Stimulated activated CD4-positive, alpha-beta T cell treated with anti-CD3 and anti-CD28 coated beads, Interleukin-12 subunit alpha, Interleukin-12 subunit beta, amount 100 ng/mL, for 48 hours (primary cell): Measurements from ENCODE around the gene METTL15.
"Not testable (repeated sequence)": the region's sequence is repeated elsewhere in the genome, so short reads cannot be mapped to it uniquely, and the experiment has no call there.

Experiments
- DNase-seq, 3 donors: peaks; one replicate each; pipeline ENCODE4 v3.0.0-alpha.2; 2020; ENCODE audit warnings: low read depth in 2 of 3, low spot score in 1 of 3

The METTL15 gene

GRCh38 chr11:28195449-28195848 is 87.3 kb downstream of the METTL15 start:
- DNase-seq = no peak

- no peak for DNase-seq
These were observed 101.7 kb downstream of the METTL15 start for GRCh38 chr11:28209906-28210305.

- DNase-seq = not testable (repeated sequence)
These were observed 113.9 kb downstream of the METTL15 start for GRCh38 chr11:28222063-28222462.

- DNase-seq = no peak
These were observed 115.4 kb downstream of the METTL15 start for GRCh38 chr11:28223577-28223976.

GRCh38 chr11:28223994-28224393 is 115.8 kb downstream of the METTL15 start:
- DNase-seq = no peak

- no peak for DNase-seq
These were observed 119.3 kb downstream of the METTL15 start for GRCh38 chr11:28227460-28227859.

GRCh38 chr11:28228196-28228895 is 120.2 kb downstream of the METTL15 start:
- no peak for DNase-seq

GRCh38 chr11:28231475-28231874 is 123.3 kb downstream of the METTL15 start:
- no peak for DNase-seq

- DNase-seq = no peak
These were observed 124.5 kb downstream of the METTL15 start for GRCh38 chr11:28232649-28233048.

GRCh38 chr11:28241760-28242159 is 133.6 kb downstream of the METTL15 start:
- no peak for DNase-seq

GRCh38 chr11:28242596-28242995 is 134.4 kb downstream of the METTL15 start:
- no peak for DNase-seq

- no peak for DNase-seq
These were observed 134.9 kb downstream of the METTL15 start for GRCh38 chr11:28243061-28243460.

- no peak for DNase-seq
These were observed 135.4 kb downstream of the METTL15 start for GRCh38 chr11:28243581-28243980.

GRCh38 chr11:28245131-28245530 is 136.9 kb downstream of the METTL15 start:
- DNase-seq = no peak

GRCh38 chr11:28250192-28250591 is 142.0 kb downstream of the METTL15 start:
- no peak for DNase-seq

- DNase-seq = no peak
These were observed 143.1 kb downstream of the METTL15 start for GRCh38 chr11:28251257-28251656.

GRCh38 chr11:28257761-28258160 is 149.6 kb downstream of the METTL15 start:
- DNase-seq = no peak

- DNase-seq = no peak
These were observed 151.1 kb downstream of the METTL15 start for GRCh38 chr11:28259177-28259843.

- DNase-seq = no peak
These were observed 160.7 kb downstream of the METTL15 start for GRCh38 chr11:28268925-28269324.

- DNase-seq = no peak
These were observed 161.4 kb downstream of the METTL15 start for GRCh38 chr11:28269586-28269985.

- DNase-seq = not testable (repeated sequence)
These were observed 164.1 kb downstream of the METTL15 start for GRCh38 chr11:28272247-28272646.

GRCh38 chr11:28274216-28274615 is 166.0 kb downstream of the METTL15 start:
- DNase-seq = no peak

GRCh38 chr11:28284196-28284595 is 176.0 kb downstream of the METTL15 start:
- DNase-seq = no peak
